Tibial nerve (tissue), 4 donors: Measurements from ENCODE around the gene MIGA1.

ENCODE experiments used
- EP300 ChIP-seq, 2 donors: sonication (generic); formaldehyde crosslinking; IDR thresholded peaks; one replicate each; pipeline ENCODE4 v1.6.1; 2017; ENCODE audit warnings: antibody characterized with exemption in 2 of 2, mild to moderate bottlenecking in 1 of 2
- TF ChIP-seq, protein P1 (sequence below), 5 experiments: fragments of 200-600 bp in 3 of 5; fragments of 450-650 bp in 2 of 5; sonication (generic) in 3 of 5; IDR thresholded peaks; one replicate each; pipeline ENCODE4 v1.5.1; 2016 to 2019; ENCODE audit warnings: antibody characterized with exemption in 5 of 5, mild to moderate bottlenecking in 3 of 5, moderate library complexity in 2 of 5

- TF ChIP-seq, protein P1, sequence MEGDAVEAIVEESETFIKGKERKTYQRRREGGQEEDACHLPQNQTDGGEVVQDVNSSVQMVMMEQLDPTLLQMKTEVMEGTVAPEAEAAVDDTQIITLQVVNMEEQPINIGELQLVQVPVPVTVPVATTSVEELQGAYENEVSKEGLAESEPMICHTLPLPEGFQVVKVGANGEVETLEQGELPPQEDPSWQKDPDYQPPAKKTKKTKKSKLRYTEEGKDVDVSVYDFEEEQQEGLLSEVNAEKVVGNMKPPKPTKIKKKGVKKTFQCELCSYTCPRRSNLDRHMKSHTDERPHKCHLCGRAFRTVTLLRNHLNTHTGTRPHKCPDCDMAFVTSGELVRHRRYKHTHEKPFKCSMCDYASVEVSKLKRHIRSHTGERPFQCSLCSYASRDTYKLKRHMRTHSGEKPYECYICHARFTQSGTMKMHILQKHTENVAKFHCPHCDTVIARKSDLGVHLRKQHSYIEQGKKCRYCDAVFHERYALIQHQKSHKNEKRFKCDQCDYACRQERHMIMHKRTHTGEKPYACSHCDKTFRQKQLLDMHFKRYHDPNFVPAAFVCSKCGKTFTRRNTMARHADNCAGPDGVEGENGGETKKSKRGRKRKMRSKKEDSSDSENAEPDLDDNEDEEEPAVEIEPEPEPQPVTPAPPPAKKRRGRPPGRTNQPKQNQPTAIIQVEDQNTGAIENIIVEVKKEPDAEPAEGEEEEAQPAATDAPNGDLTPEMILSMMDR (IDR thresholded peaks at IDR 0.05), result no peak
- TF ChIP-seq EP300 (IDR thresholded peaks at IDR 0.05), result no peak
These were observed 101.6 kb downstream of the MIGA1 start for GRCh38 chr1:77881061-77881460.
